SJCRH30 (cell line): Measurements from ENCODE around the gene RBM19. TPM values are rescaled to one million over a fixed set of nuclear protein-coding genes. Genes with fewer than 3 reads are reported as not detected.

ENCODE experiments used
- DNase-seq, 2 experiments: peaks; one replicate each; pipeline ENCODE4 v3.0.0-alpha.2; 2015 to 2020
- H3K27ac ChIP-seq: fragments of 250-450 bp; sonication (Bioruptor Pico); 2 replicates; pipeline ENCODE4 v1.5.1; 2020; ENCODE audit warnings: mild to moderate bottlenecking, moderate library complexity
- H3K27me3 ChIP-seq: fragments of 250-450 bp; sonication (Bioruptor Pico); 2 replicates; pipeline ENCODE4 v1.5.1; 2020; ENCODE audit warnings: mild to moderate bottlenecking, moderate library complexity
- H3K36me3 ChIP-seq: fragments of 250-450 bp; sonication (Bioruptor Pico); 2 replicates; pipeline ENCODE4 v1.5.1; 2020; ENCODE audit warnings: mild to moderate bottlenecking, moderate library complexity
- H3K4me1 ChIP-seq: fragments of 250-450 bp; sonication (Bioruptor Pico); 2 replicates; pipeline ENCODE4 v1.5.1; 2020; ENCODE audit warnings: mild to moderate bottlenecking, moderate library complexity
- H3K4me3 ChIP-seq: fragments of 250-450 bp; sonication (Bioruptor Pico); 2 replicates; pipeline ENCODE4 v1.5.1; 2020; ENCODE audit warnings: mild to moderate bottlenecking, moderate library complexity
- H3K9me3 ChIP-seq: fragments of 250-450 bp; sonication (Bioruptor Pico); replicated peaks from 2 replicates; pipeline ENCODE4 v1.5.1; 2020; ENCODE audit warnings: mild to moderate bottlenecking, moderate library complexity
- total RNA-seq: library from RNA; depleted of rRNA; stranded (reverse); fragments of >200 nt; shearing (Covaris generic); gene quantifications from 2 replicates; pipeline ENCODE4 v1.2.3, GENCODE V29; 2014

RBM19 gene
- total RNA-seq, 1 experiment from 2014 or later = 25.3 TPM

DNA sequence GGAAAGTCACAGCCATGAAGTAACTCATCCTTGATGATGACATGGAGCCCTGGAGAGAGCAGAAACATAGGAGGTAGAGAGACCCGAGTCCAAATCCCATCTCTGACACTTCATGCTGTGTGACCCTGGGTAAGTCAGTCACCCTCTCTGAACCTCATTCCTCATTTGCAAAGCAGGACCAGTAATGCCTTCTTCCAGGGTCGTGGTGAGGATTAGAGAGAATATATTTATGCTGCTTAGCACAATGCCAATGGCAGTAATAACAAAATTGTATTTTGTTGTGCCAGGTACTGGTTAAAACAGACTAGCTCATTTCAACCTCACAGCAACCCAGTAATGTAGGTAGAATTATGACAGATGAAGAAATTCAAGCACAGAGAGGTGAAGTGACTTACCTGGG is 13.9 kb upstream of the RBM19 start:
- H3K4me3 ChIP-seq = no peak overlapping the region
- no peaks in the 10 kb centered on the region for H3K27me3 ChIP-seq
- no peaks in the 10 kb centered on the region for H3K9me3 ChIP-seq
- H3K4me1 ChIP-seq = no peaks in the 10 kb centered on the region
- no peak for DNase-seq
- no peak overlapping the region for H3K27ac ChIP-seq
- no peaks in the 10 kb centered on the region for H3K36me3 ChIP-seq

- no peak for DNase-seq
- Histone ChIP-seq H3K9me3 (no peaks in the 10 kb centered on the region), H3K27me3 (no peaks in the 10 kb centered on the region), H3K4me1 (no peaks in the 10 kb centered on the region), H3K27ac (no peak overlapping the region), H3K4me3 (no peak overlapping the region), H3K36me3 (no peaks in the 10 kb centered on the region)
Measured at GRCh38 chr12:113978080-113978479, 12.0 kb upstream of the RBM19 start.

- H3K27me3 ChIP-seq = no peaks in the 10 kb centered on the region
- no peaks in the 10 kb centered on the region for H3K36me3 ChIP-seq
- H3K4me3 ChIP-seq = no peak overlapping the region
- no peaks in the 10 kb centered on the region for H3K4me1 ChIP-seq
- H3K27ac ChIP-seq = no peak overlapping the region
- no peak for DNase-seq
- H3K9me3 ChIP-seq = no peaks in the 10 kb centered on the region
Measured at GRCh38 chr12:113974006-113974405, 7.9 kb upstream of the RBM19 start.

DNA sequence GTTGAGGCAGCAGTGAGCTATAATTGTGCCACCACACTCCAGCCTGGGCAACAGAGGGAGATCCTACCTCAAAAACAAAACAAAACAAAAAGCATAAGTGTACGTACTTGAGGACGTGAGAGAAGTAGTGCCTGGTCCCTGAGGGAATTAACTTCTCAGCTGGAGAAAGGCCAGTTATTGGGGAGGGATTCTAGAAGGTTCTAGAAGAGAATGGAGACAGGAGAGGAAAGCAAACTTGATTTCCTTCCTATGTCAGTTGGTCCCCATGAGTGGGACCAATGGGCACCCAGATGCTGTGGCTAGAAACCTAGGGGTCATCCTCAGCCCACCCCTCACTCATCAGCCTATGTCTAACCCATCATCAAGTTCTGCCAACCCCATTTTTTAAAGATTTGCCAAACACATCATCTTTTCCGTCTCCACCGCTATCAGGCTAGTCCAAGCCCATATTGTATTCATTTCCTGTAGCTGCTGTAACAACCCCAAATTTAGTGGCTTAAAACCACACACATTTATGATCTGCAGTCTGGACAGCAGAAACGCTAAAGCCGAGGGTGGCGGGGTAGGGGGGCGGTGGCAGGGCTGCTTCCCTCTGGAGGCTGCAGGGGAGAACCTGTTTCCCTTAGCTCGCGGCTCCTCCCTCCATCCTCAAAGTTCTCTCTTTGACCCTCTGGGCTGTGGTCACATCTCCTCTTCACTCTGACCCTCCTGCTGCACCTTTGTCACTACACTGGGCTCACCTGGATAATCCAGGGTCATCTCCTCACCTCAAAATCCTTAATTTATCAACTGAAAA is 7.2 kb upstream of the RBM19 start:
- Histone ChIP-seq H3K36me3 (no peaks in the 10 kb centered on the region), H3K4me1 (no peaks in the 10 kb centered on the region), H3K27me3 (no peaks in the 10 kb centered on the region), H3K4me3 (no peak overlapping the region), H3K27ac (no peak overlapping the region), H3K9me3 (no peaks in the 10 kb centered on the region)
- DNase-seq = no peak

- DNase-seq = no peak
- H3K36me3 ChIP-seq = no peaks in the 10 kb centered on the region
- H3K9me3 ChIP-seq = no peaks in the 10 kb centered on the region
- H3K4me3 ChIP-seq = no peak overlapping the region
- H3K4me1 ChIP-seq = no peaks in the 10 kb centered on the region
- H3K27ac ChIP-seq = no peak overlapping the region
- H3K27me3 ChIP-seq = no peaks in the 10 kb centered on the region
Measured at GRCh38 chr12:113971392-113971791, 5.3 kb upstream of the RBM19 start.

GRCh38 chr12:113970211-113970610 is 4.1 kb upstream of the RBM19 start:
- DNase-seq = no peak
- Histone ChIP-seq H3K27me3 (no peaks in the 10 kb centered on the region), H3K27ac (no peak overlapping the region), H3K36me3 (no peaks in the 10 kb centered on the region), H3K4me3 (no peak overlapping the region), H3K4me1 (no peaks in the 10 kb centered on the region), H3K9me3 (no peaks in the 10 kb centered on the region)

GRCh38 chr12:113967368-113967767 is 1.2 kb upstream of the RBM19 start:
- no peaks in the 10 kb centered on the region for H3K4me1 ChIP-seq
- no peak overlapping the region for H3K4me3 ChIP-seq
- DNase-seq = no peak
- H3K27me3 ChIP-seq = no peaks in the 10 kb centered on the region
- no peaks in the 10 kb centered on the region for H3K9me3 ChIP-seq
- no peaks in the 10 kb centered on the region for H3K36me3 ChIP-seq
- no peak overlapping the region for H3K27ac ChIP-seq

DNA sequence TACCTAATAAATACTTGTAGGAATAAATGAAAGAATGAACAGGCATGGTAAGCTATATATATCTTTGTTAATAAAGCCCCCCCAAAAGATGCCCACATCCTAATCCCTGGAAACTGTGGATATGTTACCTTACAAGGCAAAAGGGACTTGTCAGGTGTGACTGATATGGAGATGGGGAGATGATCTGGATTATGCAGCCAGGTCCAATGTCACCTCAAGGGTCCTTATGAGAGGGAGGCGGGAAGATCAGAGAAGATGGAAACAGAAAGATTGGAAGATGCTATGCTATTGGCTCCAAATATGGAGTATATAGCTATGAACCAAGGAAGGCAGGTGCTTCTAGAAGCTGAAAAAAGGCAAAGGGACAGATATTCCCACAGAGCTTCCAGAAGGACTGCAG is 3.4 kb downstream of the RBM19 start:
- H3K27me3 ChIP-seq = no peaks in the 10 kb centered on the region
- peaks cover 5% of the 10 kb centered on the region; the same call in 1 of the 2 replicates for H3K36me3 ChIP-seq
- no peaks in the 10 kb centered on the region for H3K4me1 ChIP-seq
- no peak for DNase-seq
- H3K4me3 ChIP-seq = no peak overlapping the region
- no peaks in the 10 kb centered on the region for H3K9me3 ChIP-seq
- no peak overlapping the region for H3K27ac ChIP-seq

- no peaks in the 10 kb centered on the region for H3K4me1 ChIP-seq
- H3K27me3 ChIP-seq = no peaks in the 10 kb centered on the region
- peaks cover 5% of the 10 kb centered on the region; the same call in 1 of the 2 replicates for H3K36me3 ChIP-seq
- H3K9me3 ChIP-seq = no peaks in the 10 kb centered on the region
- DNase-seq = no peak
- H3K27ac ChIP-seq = no peak overlapping the region
- H3K4me3 ChIP-seq = no peak overlapping the region
Measured at GRCh38 chr12:113961921-113962710, 4.0 kb downstream of the RBM19 start.

DNA sequence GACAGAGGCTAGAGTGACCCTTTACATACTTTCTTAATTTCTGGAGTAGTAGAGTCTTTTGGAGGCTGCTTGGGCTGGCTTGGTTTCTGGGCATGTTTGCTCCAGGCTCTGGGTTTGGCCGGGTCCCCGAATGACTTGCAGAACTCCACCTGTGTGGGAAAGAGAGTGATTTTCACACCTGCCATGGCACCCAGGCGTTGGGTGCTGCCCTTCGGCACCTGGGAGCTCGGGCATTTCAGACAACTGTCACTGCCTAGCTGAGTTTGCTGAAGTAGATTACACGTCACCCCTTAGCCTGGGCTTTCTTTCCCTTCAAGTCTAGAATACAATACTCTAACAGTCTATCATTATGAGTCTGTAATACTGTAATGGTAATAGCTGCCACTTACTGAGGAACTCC is 6.1 kb downstream of the RBM19 start:
- no peak for DNase-seq
- H3K27me3 ChIP-seq = no peaks in the 10 kb centered on the region
- H3K27ac ChIP-seq = no peak overlapping the region
- H3K4me1 ChIP-seq = no peaks in the 10 kb centered on the region
- no peak overlapping the region for H3K4me3 ChIP-seq
- no peaks in the 10 kb centered on the region for H3K9me3 ChIP-seq
- H3K36me3 ChIP-seq = peaks cover 5% of the 10 kb centered on the region; the same call in 1 of the 2 replicates

DNA sequence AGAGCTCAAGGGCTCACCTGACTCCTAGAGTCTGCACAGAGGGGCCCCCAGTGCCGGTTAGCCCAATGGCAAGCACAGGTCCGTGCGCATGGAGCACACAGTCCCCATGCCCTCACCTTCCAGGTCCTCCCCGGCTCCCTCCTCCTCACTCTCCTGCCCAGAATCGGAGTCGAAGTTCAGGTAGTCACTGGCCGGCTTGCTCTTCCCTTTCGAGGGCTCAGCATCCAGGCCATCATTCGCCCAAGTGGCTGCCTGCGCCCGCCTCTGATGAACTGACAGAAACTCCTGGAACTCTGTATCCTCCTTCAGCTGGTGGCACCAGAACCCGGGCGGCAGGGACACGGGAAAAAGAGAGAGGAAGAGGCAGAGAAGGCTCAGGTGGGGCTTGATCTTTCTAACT is 7.0 kb downstream of the RBM19 start:
- Histone ChIP-seq H3K9me3 (no peaks in the 10 kb centered on the region), H3K36me3 (peaks cover 8% of the 10 kb centered on the region; the same call in 1 of the 2 replicates), H3K27ac (no peak overlapping the region), H3K4me1 (no peaks in the 10 kb centered on the region), H3K4me3 (no peak overlapping the region), H3K27me3 (no peaks in the 10 kb centered on the region)
- DNase-seq = no peak

- Histone ChIP-seq H3K36me3 (peaks cover 10% of the 10 kb centered on the region; the same call in 1 of the 2 replicates), H3K4me1 (no peaks in the 10 kb centered on the region), H3K9me3 (no peaks in the 10 kb centered on the region), H3K27me3 (no peaks in the 10 kb centered on the region), H3K4me3 (no peak overlapping the region), H3K27ac (no peak overlapping the region)
- no peak for DNase-seq
Measured at GRCh38 chr12:113958108-113958507, 8.0 kb downstream of the RBM19 start.

GRCh38 chr12:113957627-113958026 is 8.5 kb downstream of the RBM19 start:
- H3K4me3 ChIP-seq = no peak overlapping the region
- no peaks in the 10 kb centered on the region for H3K4me1 ChIP-seq
- DNase-seq = no peak
- H3K27ac ChIP-seq = no peak overlapping the region
- peaks cover 10% of the 10 kb centered on the region for H3K36me3 ChIP-seq
- H3K27me3 ChIP-seq = no peaks in the 10 kb centered on the region
- no peaks in the 10 kb centered on the region for H3K9me3 ChIP-seq

- no peak overlapping the region for H3K27ac ChIP-seq
- H3K36me3 ChIP-seq = peaks cover 5% of the 10 kb centered on the region; the same call in 1 of the 2 replicates
- no peak overlapping the region for H3K4me3 ChIP-seq
- no peaks in the 10 kb centered on the region for H3K27me3 ChIP-seq
- no peaks in the 10 kb centered on the region for H3K4me1 ChIP-seq
- DNase-seq = no peak
- H3K9me3 ChIP-seq = no peaks in the 10 kb centered on the region
Measured at GRCh38 chr12:113955109-113955970, 10.8 kb downstream of the RBM19 start.

GRCh38 chr12:113954547-113954946 is 11.6 kb downstream of the RBM19 start:
- Histone ChIP-seq H3K4me1 (no peaks in the 10 kb centered on the region), H3K27me3 (no peaks in the 10 kb centered on the region), H3K4me3 (no peak overlapping the region), H3K9me3 (no peaks in the 10 kb centered on the region), H3K36me3 (peaks cover 5% of the 10 kb centered on the region; the same call in 1 of the 2 replicates), H3K27ac (no peak overlapping the region)
- DNase-seq = no peak
